Naive thymus-derived CD4-positive, alpha-beta T cell (primary cell): ENCODE measurements around the gene SLC19A1. TPM values are rescaled to one million over a fixed set of nuclear protein-coding genes. Genes with fewer than 3 reads are reported as not detected.
A peak's percentile ranks its signal among the peaks of the same experiment; 100 is the strongest.

Experiments used
- ATAC-seq: fragments of 150-1000 bp; cut with Tn5 transposase; 2 replicates; pipeline ENCODE4 v1.10.0; 2021; ENCODE audit warnings: mild to moderate bottlenecking, moderate library complexity
- CTCF ChIA-PET: fragments of 350-600 bp; sonication (Branson Sonifier 250); formaldehyde crosslinking; loops from one replicate; lab custom pipeline; 2021; ENCODE audit warnings: antibody characterized with exemption; lab: Charles Lee
- POLR2A ChIA-PET: fragments of 350-600 bp; sonication (Branson Sonifier 250); formaldehyde crosslinking; loops from one replicate; lab custom pipeline; 2021; ENCODE audit warnings: antibody characterized with exemption, inconsistent platforms; lab: Charles Lee
- DNase-seq, 9 donors: peaks; one replicate each; pipeline versions ENCODE4 v3.0.0 to v3.0.0-alpha.2; 2020 to 2022; ENCODE audit warnings: mixed read lengths in 1 of 9
- H3K27ac ChIP-seq: one replicate; pipeline ENCODE4 v1.7.0; 2013; ENCODE audit warnings: mild to moderate bottlenecking, low read depth, low read length, moderate library complexity
- H3K27me3 ChIP-seq, 2 donors: one replicate each; pipeline ENCODE4 v1.7.0; 2013; ENCODE audit warnings: low read length in 2 of 2, mild to moderate bottlenecking in 2 of 2, moderate library complexity in 2 of 2; ENCODE audit not compliant: control insufficient read depth in 2 of 2, insufficient read depth in 2 of 2
- H3K36me3 ChIP-seq, 3 experiments: 1 replicate in 2 of 3; 2 replicates in 1 of 3; pipeline ENCODE4 v1.7.0; 2013; ENCODE audit warnings: low read length in 3 of 3, mild to moderate bottlenecking in 3 of 3, moderate library complexity in 1 of 3; ENCODE audit not compliant: insufficient read depth in 3 of 3, control insufficient read depth in 2 of 3
- H3K4me1 ChIP-seq, 2 donors: one replicate each; pipeline ENCODE4 v1.7.0; 2013; ENCODE audit warnings: low read length in 2 of 2, mild to moderate bottlenecking in 2 of 2, moderate library complexity in 1 of 2; ENCODE audit not compliant: control insufficient read depth in 2 of 2, insufficient read depth in 2 of 2
- H3K4me3 ChIP-seq: 2 replicates; pipeline ENCODE4 v1.7.0; 2013; ENCODE audit warnings: mild to moderate bottlenecking, low read length
- H3K9me3 ChIP-seq, 3 experiments: 1 replicate in 2 of 3; 2 replicates in 1 of 3; pipeline ENCODE4 v1.7.0; 2013; ENCODE audit warnings: low read length in 3 of 3; ENCODE audit not compliant: control insufficient read depth in 2 of 3
- H3K27ac Mint-ChIP-seq, 9 donors: one replicate each; pipeline ENCODE4 v1.8.0; 2020 to 2022; ENCODE audit warnings: mixed read lengths in 9 of 9, mild to moderate bottlenecking in 8 of 9, moderate library complexity in 5 of 9, inconsistent platforms in 2 of 9
- H3K27me3 Mint-ChIP-seq, 5 donors: one replicate each; pipeline ENCODE4 v1.8.0; 2021 to 2022; ENCODE audit warnings: mixed read lengths in 5 of 5, mild to moderate bottlenecking in 1 of 5
- H3K36me3 Mint-ChIP-seq, 5 donors: one replicate each; pipeline ENCODE4 v1.8.0; 2020 to 2022; ENCODE audit warnings: mixed read lengths in 5 of 5, mild to moderate bottlenecking in 3 of 5, inconsistent platforms in 1 of 5
- H3K4me1 Mint-ChIP-seq, 7 donors: one replicate each; pipeline ENCODE4 v1.8.0; 2020 to 2022; ENCODE audit warnings: mixed read lengths in 7 of 7, mild to moderate bottlenecking in 3 of 7, inconsistent platforms in 1 of 7
- H3K4me3 Mint-ChIP-seq, 10 donors: one replicate each; pipeline ENCODE4 v1.8.0; 2020 to 2022; ENCODE audit warnings: mild to moderate bottlenecking in 10 of 10, mixed read lengths in 10 of 10, moderate library complexity in 6 of 10, inconsistent platforms in 2 of 10
- H3K9me3 Mint-ChIP-seq, 11 donors: one replicate each; pipeline ENCODE4 v1.8.0; 2020 to 2022; ENCODE audit warnings: mixed read lengths in 11 of 11, mild to moderate bottlenecking in 4 of 11, inconsistent platforms in 1 of 11, moderate library complexity in 1 of 11
- intact Hi-C, 2 donors: fragments of 100-400 bp; cut with micrococcal nuclease; formaldehyde crosslinking; loops; one replicate each; pipeline ENCODE4 v1.15.1; 2023
- polyA plus RNA-seq, 2 donors: library from polyadenylated mRNA; unstranded; fragments of 300-500 nt; fragmentation: Illumina TruSeq; gene quantifications; one replicate each; pipeline ENCODE4 v1.2.3, GENCODE V29; 2021
- total RNA-seq, 6 experiments: library from RNA in 5 of 6; stranded (reverse) in 5 of 6; gene quantifications; 1 replicate in 5 of 6; 2 replicates in 1 of 6; pipeline ENCODE4 v1.2.3 and lab custom pipeline; 2021 to 2026

Gene SLC19A1
- total and polyA plus RNA-seq, 7 experiments from 2014 or later = 10.5 to 49.1 (median 15.6) TPM

DNA sequence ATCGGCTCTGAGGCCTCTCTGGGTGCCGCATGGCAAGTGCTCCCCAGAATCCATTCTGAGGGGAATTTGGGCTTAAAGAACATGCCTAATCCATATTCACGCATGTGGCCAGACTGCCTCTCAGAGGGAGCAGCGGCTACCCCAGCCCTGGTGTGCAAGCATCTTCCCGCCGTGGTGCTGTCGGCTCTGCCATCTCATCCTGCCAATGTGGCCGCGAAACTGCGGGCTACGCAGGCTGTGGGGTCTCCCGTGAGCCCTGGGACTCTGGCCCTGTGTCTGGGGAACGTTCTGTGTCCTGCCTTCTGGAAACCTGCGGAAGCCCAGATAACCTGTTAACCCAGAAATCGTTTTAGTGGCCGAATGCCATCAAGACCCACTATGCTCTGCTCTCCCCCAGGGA is 60.7 kb downstream of the SLC19A1 start:
- ChIA-PET CTCF (no interaction called here), POLR2A (no interaction called here)
- intact Hi-C loops = no loop called here
- Histone ChIP-seq H3K27ac (no peak overlapping the region), H3K4me1 (peaks cover 14 to 54% of the 10 kb centered on the region in 2 donors), H3K36me3 (no peaks in the 10 kb centered on the region), H3K27me3 (no peaks in the 10 kb centered on the region), H3K4me3 (no peak overlapping the region), H3K9me3 (no peaks in the 10 kb centered on the region)
- Mint-ChIP-seq H3K9me3 (peaks cover 0 to 3% (median 0%) of the 10 kb centered on the region in 11 donors), H3K36me3 (peaks cover 0 to 8% (median 4%) of the 10 kb centered on the region in 5 donors), H3K27me3 (no peaks in the 10 kb centered on the region), H3K4me1 (peaks cover 29 to 62% (median 44%) of the 10 kb centered on the region in 7 donors), H3K27ac (peak overlapping the region in 7 of 9 donors; percentile 43 to 99 (median 63)), H3K4me3 (peak overlapping the region in 6 of 10 donors; percentile 29 to 87 (median 69))
- ATAC-seq = no peak
- no peak for DNase-seq

- no peak overlapping the region for H3K4me3 ChIP-seq
- ChIA-PET CTCF (no interaction called here), POLR2A (interaction anchor here (1.0 kb wide), 1 partner anchor 114 kb away, joined by 3 read pairs; no protein-coding TSS in a partner anchor)
- intact Hi-C loops = no loop called here
- Mint-ChIP-seq H3K27ac (peak overlapping the region in 6 of 9 donors; percentile 14 to 99 (median 97)), H3K4me3 (peak overlapping the region in 5 of 10 donors; percentile 29 to 87 (median 65)), H3K27me3 (no peaks in the 10 kb centered on the region), H3K4me1 (peaks cover 32 to 67% (median 49%) of the 10 kb centered on the region in 7 donors), H3K9me3 (peaks cover 0 to 3% (median 0%) of the 10 kb centered on the region in 11 donors), H3K36me3 (peaks cover 0 to 8% (median 4%) of the 10 kb centered on the region in 5 donors)
- H3K4me1 ChIP-seq = peaks cover 14 to 58% of the 10 kb centered on the region in 2 donors
- no peak for ATAC-seq
- no peaks in the 10 kb centered on the region for H3K9me3 ChIP-seq
- H3K27ac ChIP-seq = peak overlapping the region; percentile 93
- H3K36me3 ChIP-seq = no peaks in the 10 kb centered on the region
- no peaks in the 10 kb centered on the region for H3K27me3 ChIP-seq
- DNase-seq = no peak
These were observed 61.3 kb downstream of the SLC19A1 start for GRCh38 chr21:45480701-45481500.

- POLR2A ChIA-PET = interaction anchor here (1.0 to 1.4 kb wide), 2 partner anchors 71 to 115 kb away, joined by 3 to 4 read pairs; no protein-coding TSS in a partner anchor
- no peaks in the 10 kb centered on the region for H3K36me3 ChIP-seq
- intact Hi-C loops = loop anchor here in 1 of 2 donors (2.0 kb wide), 2 partner anchors 61 to 163 kb away; partner anchors contain the start of gene PCBP3
- H3K4me1 ChIP-seq = peaks cover 14 to 58% of the 10 kb centered on the region in 2 donors
- no peaks in the 10 kb centered on the region for H3K9me3 ChIP-seq
- peak overlapping the region; percentile 93 to 100 (median 99) for H3K27ac Mint-ChIP-seq
- peak overlapping the region; percentile 78 to 91 (median 84) for H3K4me3 Mint-ChIP-seq
- no peaks in the 10 kb centered on the region for H3K27me3 ChIP-seq
- peaks cover 32 to 67% (median 49%) of the 10 kb centered on the region in 7 donors for H3K4me1 Mint-ChIP-seq
- H3K4me3 ChIP-seq = peak overlapping the region; percentile 78
- peaks cover 0 to 3% (median 0%) of the 10 kb centered on the region in 11 donors for H3K9me3 Mint-ChIP-seq
- no peaks in the 10 kb centered on the region for H3K27me3 Mint-ChIP-seq
- CTCF ChIA-PET = interaction anchor here (1.0 kb wide), 1 partner anchor 339 kb away, joined by 3 read pairs; no protein-coding TSS in a partner anchor
- DNase-seq = peak in 6 of 9 donors; percentile 26 to 58 (median 45)
- H3K27ac ChIP-seq = peak overlapping the region; percentile 93
- peaks cover 0 to 8% (median 4%) of the 10 kb centered on the region in 5 donors for H3K36me3 Mint-ChIP-seq
- no peak for ATAC-seq
These were observed 62.3 kb downstream of the SLC19A1 start for GRCh38 chr21:45479691-45480675.

DNA sequence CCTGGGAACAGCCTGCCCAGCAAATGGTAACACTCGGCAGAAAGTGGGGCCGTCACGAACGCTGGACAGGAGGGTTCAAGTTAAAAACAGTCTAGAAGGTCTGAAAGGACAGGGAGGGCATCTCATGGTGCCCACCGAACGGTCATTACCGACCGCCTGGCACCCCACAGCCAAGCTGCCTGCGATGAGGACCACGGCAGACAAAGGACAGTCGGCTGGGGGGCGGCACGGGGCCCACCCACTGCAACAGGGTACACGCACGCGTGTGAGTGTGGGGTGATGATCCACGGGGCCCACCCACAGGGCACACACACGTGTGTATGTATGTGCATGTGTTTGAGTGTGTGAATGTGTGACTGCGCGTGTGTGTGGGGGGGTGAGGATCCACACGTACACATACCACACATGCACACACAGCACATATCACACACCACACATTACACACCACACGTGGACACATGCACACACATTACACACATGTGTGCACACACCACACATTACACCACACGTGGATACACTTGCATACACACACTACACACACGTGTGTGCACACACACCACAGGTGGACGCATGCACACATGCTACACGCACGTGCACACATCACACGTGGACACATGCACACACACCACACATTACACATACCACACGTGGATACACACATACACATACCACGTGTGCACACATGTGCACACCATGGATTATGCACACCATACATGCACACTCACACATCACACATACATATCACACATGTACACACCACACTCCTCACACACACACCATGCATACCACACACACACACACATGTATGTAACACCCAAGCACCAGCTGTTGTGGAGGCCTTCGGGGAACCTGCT is 63.2 kb downstream of the SLC19A1 start:
- H3K36me3 ChIP-seq = no peaks in the 10 kb centered on the region
- H3K27me3 Mint-ChIP-seq = no peaks in the 10 kb centered on the region
- POLR2A ChIA-PET = interaction anchor here (0.6 to 1.4 kb wide), 3 partner anchors 17 to 280 kb away, joined by 3 to 4 read pairs (median 3); no protein-coding TSS in a partner anchor
- peak overlapping the region; percentile 78 to 91 (median 84) for H3K4me3 Mint-ChIP-seq
- H3K27ac ChIP-seq = peak overlapping the region; percentile 93
- peaks cover 33 to 68% (median 46%) of the 10 kb centered on the region in 7 donors for H3K4me1 Mint-ChIP-seq
- ATAC-seq (peak; percentile 2), DNase-seq (peak in 1 of 9 donors; percentile 28)
- no peaks in the 10 kb centered on the region for H3K9me3 ChIP-seq
- H3K4me3 ChIP-seq = peak overlapping the region; percentile 78
- peaks cover 0 to 2% (median 0%) of the 10 kb centered on the region in 5 donors for H3K36me3 Mint-ChIP-seq
- H3K9me3 Mint-ChIP-seq = no peaks in the 10 kb centered on the region
- peak overlapping the region; percentile 93 to 100 (median 99) for H3K27ac Mint-ChIP-seq
- H3K27me3 ChIP-seq = no peaks in the 10 kb centered on the region
- peaks cover 14 to 58% of the 10 kb centered on the region in 2 donors for H3K4me1 ChIP-seq
- intact Hi-C loops = loop anchor here (1.0 to 2.0 kb wide), 9 partner anchors 62 to 341 kb away; partner anchors contain the start of gene PCBP3 (in 2 of the 2)
- CTCF ChIA-PET = interaction anchor here (0.8 to 1.5 kb wide), 4 partner anchors 9 to 361 kb away, joined by 3 read pairs; no protein-coding TSS in a partner anchor

DNA sequence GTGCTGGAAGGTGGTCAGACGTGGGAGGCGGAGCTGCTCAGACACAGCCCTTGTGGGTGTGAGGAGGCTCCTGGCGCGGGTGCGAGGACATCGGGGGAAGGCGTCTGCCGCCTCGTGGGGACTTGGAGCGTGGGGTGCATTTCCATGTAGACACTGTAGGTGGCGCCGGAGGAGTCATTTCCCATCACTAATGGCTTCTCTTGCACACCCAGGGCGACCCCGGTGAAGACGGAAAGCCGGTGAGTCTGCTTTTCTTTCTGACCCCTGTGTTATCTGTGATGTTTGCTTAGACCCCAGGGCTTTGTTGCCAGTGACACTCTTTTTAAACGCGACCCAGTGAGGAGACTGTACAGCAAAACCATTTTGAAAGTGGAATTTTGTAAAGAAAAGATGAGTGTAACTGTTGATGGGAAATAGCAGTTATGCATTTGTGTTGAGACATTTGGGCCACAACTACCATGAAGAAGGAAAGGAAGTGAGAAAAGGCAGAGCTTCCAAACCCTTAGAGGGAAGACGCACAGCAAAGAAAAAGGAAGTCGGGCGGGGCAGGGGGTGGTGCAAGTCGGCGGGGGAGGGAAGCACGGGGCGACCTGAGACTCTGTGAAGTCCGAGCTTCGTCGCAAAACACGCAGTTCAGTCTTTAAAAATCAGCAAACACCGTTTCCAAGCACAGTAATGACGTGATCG is 64.0 kb downstream of the SLC19A1 start:
- ATAC-seq (peak; percentile 88), DNase-seq (peak; percentile 66 to 88 (median 84))
- Histone ChIP-seq H3K4me3 (peak overlapping the region; percentile 78), H3K27me3 (no peaks in the 10 kb centered on the region), H3K4me1 (peaks cover 14 to 53% of the 10 kb centered on the region in 2 donors), H3K36me3 (no peaks in the 10 kb centered on the region), H3K9me3 (no peaks in the 10 kb centered on the region), H3K27ac (peak overlapping the region; percentile 93)
- ChIA-PET CTCF (interaction anchor here (0.8 to 1.5 kb wide), 4 partner anchors 10 to 362 kb away, joined by 3 read pairs; no protein-coding TSS in a partner anchor), POLR2A (interaction anchor here (0.7 kb wide), 1 partner anchor 280 kb away, joined by 3 read pairs; no protein-coding TSS in a partner anchor)
- Mint-ChIP-seq H3K4me1 (peaks cover 27 to 65% (median 43%) of the 10 kb centered on the region in 7 donors), H3K9me3 (no peaks in the 10 kb centered on the region), H3K27me3 (no peaks in the 10 kb centered on the region), H3K4me3 (peak overlapping the region; percentile 78 to 91 (median 84)), H3K36me3 (no peaks in the 10 kb centered on the region), H3K27ac (peak overlapping the region; percentile 93 to 100 (median 99))
- intact Hi-C loops = loop anchor here (1.0 to 2.0 kb wide), 9 partner anchors 63 to 342 kb away; partner anchors contain the start of gene PCBP3 (in 2 of the 2)
